ENCODE results near the gene RTL10. TPM values are rescaled to one million over a fixed set of nuclear protein-coding genes. Genes with fewer than 3 reads are reported as not detected.

Gene RTL10
- total RNA-seq, 1 experiment from 2014 or later: 26.7 TPM

GRCh38 chr22:19893363-19893762 is 38.7 kb upstream of the RTL10 start:
- CTCF ChIA-PET: no interaction called here
- no peak for ATAC-seq
- peak overlapping the region; percentile 84 for H3K27ac ChIP-seq (ENCODE audit: low read length)
- in situ Hi-C loops (cut with HindIII; ENCODE audit: low pct_unique_long_range_greater_than_20kb, low sequenced_read_pairs): no loop called here
- POLR2A ChIA-PET: no interaction called here
- no peak for DNase-seq (ENCODE audit: low read depth, low spot score)
- no peak for TF ChIP-seq SIN3A (IDR thresholded peaks at IDR 0.05; ENCODE audit: borderline replicate concordance, insufficient read depth, low read depth, low read length)
- intact Hi-C loops (cut with micrococcal nuclease; ENCODE audit: unreplicated experiment): no loop called here
- peaks cover 33% of the 10 kb centered on the region for H3K4me1 ChIP-seq (ENCODE audit: control insufficient read depth, insufficient read depth, low read length)
- H3K4me3 ChIP-seq (ENCODE audit: low read depth in 2 of 2, low read length in 2 of 2): no peak overlapping the region
- no peaks in the 10 kb centered on the region for H3K36me3 ChIP-seq (ENCODE audit: control insufficient read depth, insufficient read depth, low read length)
- H3K9me3 ChIP-seq (ENCODE audit: control insufficient read depth, insufficient read depth, low read depth, low read length): no peaks in the 10 kb centered on the region
- H3K27me3 ChIP-seq (ENCODE audit: control insufficient read depth, insufficient read depth, low read length): no peaks in the 10 kb centered on the region
- BruUV-seq (replicated peaks): no TSS peak

DNA sequence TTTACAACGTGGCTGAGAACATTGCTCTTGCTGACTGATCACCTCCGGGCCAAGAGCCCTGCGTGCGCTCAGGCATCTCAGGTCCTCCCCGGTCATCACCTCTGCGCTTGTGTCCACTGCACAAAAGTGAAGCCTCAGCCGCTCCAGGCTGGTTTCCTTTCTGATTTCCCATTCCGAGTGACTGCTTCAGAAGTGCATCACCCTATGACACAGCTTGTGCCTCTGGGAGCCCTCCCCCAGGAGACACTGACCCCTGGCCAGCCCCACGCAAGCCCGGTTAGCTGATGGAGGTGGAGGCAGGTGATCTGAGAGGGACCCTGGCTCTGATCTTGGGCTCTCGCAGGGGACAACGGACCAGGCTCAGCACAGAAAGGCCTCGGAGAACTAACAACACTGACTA is 38.3 kb upstream of the RTL10 start:
- intact Hi-C loops (cut with micrococcal nuclease; ENCODE audit: unreplicated experiment) (no loop called here), in situ Hi-C loops (cut with HindIII; ENCODE audit: low pct_unique_long_range_greater_than_20kb, low sequenced_read_pairs) (no loop called here)
- H3K4me1 ChIP-seq (ENCODE audit: control insufficient read depth, insufficient read depth, low read length): peaks cover 33% of the 10 kb centered on the region
- no peak for DNase-seq (ENCODE audit: low read depth, low spot score)
- POLR2A ChIA-PET: no interaction called here
- H3K27ac ChIP-seq (ENCODE audit: low read length): peak overlapping the region; percentile 84
- H3K4me3 ChIP-seq (ENCODE audit: low read depth in 2 of 2, low read length in 2 of 2): no peak overlapping the region
- H3K36me3 ChIP-seq (ENCODE audit: control insufficient read depth, insufficient read depth, low read length): no peaks in the 10 kb centered on the region
- no TSS peak for BruUV-seq (replicated peaks)
- TF ChIP-seq TCF7L2 (IDR thresholded peaks at IDR 0.05; ENCODE audit: low read depth, low read length) (no peak), SIN3A (IDR thresholded peaks at IDR 0.05; ENCODE audit: borderline replicate concordance, insufficient read depth, low read depth, low read length) (no peak), REST (IDR thresholded peaks at IDR 0.05; ENCODE audit: insufficient read depth in 1 of 2, low read depth in 2 of 2, low read length in 1 of 2) (no peak), POLR2AphosphoS5 (IDR thresholded peaks at IDR 0.05; ENCODE audit: low read depth, low read length) (no peak)
- TF ChIP-seq, protein P1, sequence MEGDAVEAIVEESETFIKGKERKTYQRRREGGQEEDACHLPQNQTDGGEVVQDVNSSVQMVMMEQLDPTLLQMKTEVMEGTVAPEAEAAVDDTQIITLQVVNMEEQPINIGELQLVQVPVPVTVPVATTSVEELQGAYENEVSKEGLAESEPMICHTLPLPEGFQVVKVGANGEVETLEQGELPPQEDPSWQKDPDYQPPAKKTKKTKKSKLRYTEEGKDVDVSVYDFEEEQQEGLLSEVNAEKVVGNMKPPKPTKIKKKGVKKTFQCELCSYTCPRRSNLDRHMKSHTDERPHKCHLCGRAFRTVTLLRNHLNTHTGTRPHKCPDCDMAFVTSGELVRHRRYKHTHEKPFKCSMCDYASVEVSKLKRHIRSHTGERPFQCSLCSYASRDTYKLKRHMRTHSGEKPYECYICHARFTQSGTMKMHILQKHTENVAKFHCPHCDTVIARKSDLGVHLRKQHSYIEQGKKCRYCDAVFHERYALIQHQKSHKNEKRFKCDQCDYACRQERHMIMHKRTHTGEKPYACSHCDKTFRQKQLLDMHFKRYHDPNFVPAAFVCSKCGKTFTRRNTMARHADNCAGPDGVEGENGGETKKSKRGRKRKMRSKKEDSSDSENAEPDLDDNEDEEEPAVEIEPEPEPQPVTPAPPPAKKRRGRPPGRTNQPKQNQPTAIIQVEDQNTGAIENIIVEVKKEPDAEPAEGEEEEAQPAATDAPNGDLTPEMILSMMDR (IDR thresholded peaks at IDR 0.05): no peak
- CTCF ChIA-PET: no interaction called here
- ATAC-seq: no peak
- no peaks in the 10 kb centered on the region for H3K27me3 ChIP-seq (ENCODE audit: control insufficient read depth, insufficient read depth, low read length)
- no peaks in the 10 kb centered on the region for H3K9me3 ChIP-seq (ENCODE audit: control insufficient read depth, insufficient read depth, low read depth, low read length)

DNA sequence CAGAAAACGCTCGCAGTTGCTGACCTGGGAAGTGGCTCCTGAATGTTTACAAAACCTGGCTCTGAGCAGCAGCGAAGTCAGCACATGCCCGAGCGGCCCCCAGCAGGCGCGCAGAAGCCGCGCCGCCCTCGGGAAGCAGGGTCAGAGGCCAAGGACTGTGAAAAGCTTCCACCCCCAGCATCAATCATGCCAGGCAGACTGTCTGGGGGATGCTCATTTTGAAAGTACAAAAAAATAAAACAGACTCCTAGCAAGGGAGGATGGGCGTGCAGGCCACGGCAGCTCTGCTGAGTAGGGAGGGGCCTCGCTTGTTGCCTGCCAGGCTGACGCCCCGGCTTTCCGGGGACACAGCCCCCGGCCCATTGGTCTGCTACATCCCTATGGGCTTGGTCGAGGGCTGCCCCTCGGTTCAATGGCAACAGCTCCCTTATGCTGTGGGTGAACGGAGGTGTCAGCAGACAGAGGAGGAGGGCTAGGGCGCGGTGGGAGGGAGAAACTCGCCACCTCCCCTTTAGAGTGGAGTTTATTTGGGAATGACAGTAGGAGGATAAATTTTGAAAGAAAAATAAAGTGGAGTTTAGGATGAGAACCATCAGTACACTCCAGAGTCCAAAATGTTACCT is 37.7 kb upstream of the RTL10 start:
- DNase-seq (ENCODE audit: low read depth, low spot score): no peak
- no peaks in the 10 kb centered on the region for H3K9me3 ChIP-seq (ENCODE audit: control insufficient read depth, insufficient read depth, low read depth, low read length)
- peak overlapping the region; percentile 84 for H3K27ac ChIP-seq (ENCODE audit: low read length)
- no peaks in the 10 kb centered on the region for H3K36me3 ChIP-seq (ENCODE audit: control insufficient read depth, insufficient read depth, low read length)
- no peak for TF ChIP-seq REST (IDR thresholded peaks at IDR 0.05; ENCODE audit: insufficient read depth in 1 of 2, low read depth in 2 of 2, low read length in 1 of 2)
- H3K27me3 ChIP-seq (ENCODE audit: control insufficient read depth, insufficient read depth, low read length): no peaks in the 10 kb centered on the region
- BruUV-seq (replicated peaks): no TSS peak
- intact Hi-C loops (cut with micrococcal nuclease; ENCODE audit: unreplicated experiment) (no loop called here), in situ Hi-C loops (cut with HindIII; ENCODE audit: low pct_unique_long_range_greater_than_20kb, low sequenced_read_pairs) (no loop called here)
- ATAC-seq: peak; percentile 56
- H3K4me3 ChIP-seq (ENCODE audit: low read depth in 2 of 2, low read length in 2 of 2): no peak overlapping the region
- H3K4me1 ChIP-seq (ENCODE audit: control insufficient read depth, insufficient read depth, low read length): peaks cover 33% of the 10 kb centered on the region
- CTCF ChIA-PET: interaction anchor here (1.1 kb wide), 1 partner anchor 162 kb away, joined by 4 read pairs; no protein-coding TSS in a partner anchor
- POLR2A ChIA-PET: no interaction called here
